ENCODE measurements around the gene INO80B.
"Not testable (repeated sequence)": the region's sequence is repeated elsewhere in the genome, so short reads cannot be mapped to it uniquely, and the experiment has no call there.

Gene INO80B
- total RNA-seq, result 0.70 to 1.4 reads per million in 2 donors

DNA sequence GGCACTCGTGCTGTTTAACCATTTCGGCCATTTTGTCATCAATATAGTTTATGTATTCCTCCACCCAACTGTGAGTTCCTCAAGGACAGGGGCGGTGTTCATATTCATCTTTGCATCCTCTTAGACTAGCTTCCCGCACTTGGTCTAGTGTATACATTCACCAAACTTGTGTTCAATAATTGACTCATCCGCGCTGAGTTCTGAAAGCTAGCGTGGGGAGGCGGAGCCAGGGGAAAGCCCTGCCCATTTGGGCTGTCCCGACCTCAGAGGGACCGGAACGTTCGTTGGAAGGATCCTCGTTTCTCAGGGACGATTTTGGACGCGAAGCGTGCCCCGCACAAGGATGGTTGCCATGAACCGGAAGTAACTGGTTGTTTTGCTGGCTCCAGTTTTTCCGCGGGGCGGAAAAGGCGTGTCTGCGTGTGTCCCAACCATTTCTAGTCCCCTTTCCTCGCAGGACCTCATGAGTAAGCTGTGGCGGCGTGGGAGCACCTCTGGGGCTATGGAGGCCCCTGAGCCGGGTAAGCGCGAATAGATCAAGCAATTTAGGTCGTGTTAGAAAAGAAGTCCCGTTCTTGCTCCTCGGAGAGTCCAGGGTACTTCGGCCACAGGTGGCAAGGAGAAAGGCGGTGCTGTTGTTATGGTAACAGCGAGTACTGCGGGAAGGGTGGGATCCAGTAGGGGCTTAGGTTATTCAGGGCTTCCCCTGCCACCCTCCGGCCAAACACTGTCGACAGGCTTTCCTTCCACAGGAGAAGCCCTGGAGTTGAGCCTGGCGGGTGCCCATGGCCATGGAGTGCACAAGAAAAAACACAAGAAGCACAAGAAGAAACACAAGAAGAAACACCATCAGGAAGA is at the start of gene INO80B:
Gene INO80B, plus strand, starts transcription at position 434 of the 858 bp plus-strand sequence. Its CDS starts 30 bp downstream, at position 464.
- DNase-seq, result peak; percentile 92

DNA sequence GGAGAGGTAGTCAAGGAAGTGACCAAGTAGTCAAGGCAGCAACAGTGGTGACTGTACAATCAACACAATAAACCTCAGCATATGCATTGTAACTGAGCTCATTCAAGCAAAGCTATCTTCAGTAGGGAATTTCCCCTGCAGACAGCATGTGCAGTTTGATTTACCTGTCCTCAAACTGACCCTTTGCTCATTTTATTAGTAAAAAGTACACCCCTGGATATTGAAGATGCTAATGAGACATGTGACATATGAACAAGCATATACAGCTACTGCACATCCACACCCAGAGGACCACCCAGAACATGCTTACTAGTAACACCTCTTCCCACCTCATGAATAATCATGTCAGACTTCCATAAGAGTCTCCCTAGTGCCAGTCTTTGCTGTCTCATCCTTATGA is 48.9 kb upstream of the INO80B start:
- no peak for DNase-seq

DNA sequence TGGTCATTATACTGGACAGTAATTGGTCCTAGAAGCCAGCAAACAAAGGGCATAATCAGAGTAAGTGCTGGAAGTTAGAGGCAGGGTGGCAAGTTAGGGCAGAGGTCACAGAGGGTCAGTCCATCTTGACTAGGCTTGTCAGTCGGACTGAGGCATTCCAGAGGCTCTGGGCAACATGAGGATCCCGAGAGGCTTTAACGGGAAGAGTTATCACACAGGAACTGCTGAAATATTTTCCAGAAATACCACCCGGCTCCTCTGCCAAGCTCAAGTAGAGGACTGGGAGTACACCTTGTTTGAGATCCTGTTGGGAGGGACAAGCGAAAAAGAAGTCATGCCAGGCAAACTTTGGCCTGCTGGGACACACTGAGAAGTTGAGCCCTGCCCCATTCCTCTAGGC is 47.2 kb upstream of the INO80B start:
- DNase-seq, result no peak

DNA sequence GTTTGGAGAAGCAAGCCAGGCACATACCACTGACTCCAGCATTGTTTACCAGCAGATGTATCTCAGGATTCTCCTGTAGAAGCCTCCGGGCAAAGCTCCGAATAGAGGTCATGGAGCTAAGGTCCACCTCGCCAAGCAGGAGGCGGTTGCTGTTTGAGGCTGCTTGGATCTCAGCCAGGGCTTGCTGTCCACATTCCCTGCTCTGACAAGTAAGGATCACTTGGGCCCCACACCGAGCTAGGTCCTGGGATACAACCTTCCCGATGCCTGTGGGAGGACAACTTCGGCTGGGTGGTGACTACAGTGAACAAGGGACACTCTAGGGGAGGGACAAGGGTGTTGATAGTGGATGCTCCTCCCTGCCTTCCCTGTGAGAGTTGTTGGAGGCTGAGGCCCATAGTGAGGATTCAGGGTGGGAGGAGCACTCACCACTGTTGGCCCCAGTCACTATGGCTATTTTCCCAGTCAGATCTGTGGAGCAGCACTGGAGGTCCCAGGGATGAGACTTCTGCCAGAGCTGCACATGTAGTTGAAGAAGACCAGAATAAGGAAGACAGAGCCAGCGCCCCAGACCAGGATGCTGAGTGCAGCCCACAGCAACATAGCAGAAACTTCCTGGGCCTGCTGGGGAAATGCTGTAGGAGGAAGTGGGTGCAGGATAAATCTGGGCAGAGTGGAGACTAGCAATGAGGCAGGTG is 41.7 kb upstream of the INO80B start:
- no peak for DNase-seq

DNA sequence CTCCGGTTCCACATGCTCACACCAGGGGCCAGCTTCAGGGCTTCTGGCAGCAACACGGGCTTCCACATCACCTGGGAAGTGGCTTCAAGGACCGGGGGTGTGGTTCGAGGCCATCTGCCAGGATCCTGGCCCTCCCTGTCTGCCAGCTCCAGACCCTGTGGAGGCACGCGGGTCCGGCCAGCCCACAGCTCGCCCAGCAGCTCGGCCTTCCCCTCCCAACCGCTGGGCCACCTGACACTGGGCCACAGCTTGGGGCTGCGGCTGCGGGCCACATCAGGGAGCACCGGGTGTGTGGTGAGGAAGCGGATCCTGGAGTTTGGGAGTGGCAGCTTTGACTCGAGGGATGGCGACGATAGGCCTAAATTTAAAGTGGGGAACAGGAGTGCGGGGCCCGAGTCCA is 40.4 kb upstream of the INO80B start:
- no peak for DNase-seq

DNA sequence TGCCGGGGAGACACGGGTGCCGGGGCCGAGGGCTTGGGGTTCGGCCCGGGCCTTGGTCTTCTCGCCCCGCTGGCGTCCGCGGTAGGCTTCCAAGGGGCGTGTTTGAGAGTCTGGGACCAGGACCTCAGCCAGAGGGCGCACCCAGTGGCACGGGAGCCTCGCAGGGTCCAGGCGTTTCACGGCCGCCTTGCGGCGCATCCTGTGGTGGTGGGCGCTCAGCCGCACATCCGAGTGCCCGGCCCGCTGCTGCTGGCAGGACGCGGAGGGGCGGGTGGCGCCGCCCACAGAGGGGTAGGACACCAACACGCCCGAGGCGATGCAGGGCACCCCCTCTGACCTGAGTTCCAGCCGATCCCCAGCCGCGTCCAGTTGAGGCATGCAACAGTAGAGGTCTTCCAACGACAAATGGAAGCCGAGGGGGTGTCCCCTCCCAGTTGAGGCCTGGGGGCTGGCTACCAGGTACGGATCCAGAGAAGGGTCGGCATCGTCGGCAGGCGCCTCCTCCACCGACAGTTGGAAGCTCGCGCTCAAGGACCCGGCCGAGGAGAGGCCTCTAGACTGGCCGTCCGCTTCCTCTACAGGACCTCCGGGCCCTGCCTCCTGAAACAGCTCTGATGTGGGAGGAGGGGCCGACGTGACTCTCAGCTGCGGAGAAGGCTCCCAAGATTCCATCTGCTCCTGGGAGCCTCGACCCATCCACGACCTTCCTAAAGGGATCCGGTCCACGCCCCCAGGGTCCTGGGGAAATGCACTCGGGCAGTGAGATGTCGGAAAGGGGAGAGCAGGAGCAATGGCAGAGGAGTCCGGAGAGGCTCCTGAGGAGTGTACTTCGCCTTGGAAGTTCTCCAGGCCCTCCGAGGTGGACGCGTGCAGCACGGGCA is 39.8 kb upstream of the INO80B start:
- no peak for DNase-seq

DNA sequence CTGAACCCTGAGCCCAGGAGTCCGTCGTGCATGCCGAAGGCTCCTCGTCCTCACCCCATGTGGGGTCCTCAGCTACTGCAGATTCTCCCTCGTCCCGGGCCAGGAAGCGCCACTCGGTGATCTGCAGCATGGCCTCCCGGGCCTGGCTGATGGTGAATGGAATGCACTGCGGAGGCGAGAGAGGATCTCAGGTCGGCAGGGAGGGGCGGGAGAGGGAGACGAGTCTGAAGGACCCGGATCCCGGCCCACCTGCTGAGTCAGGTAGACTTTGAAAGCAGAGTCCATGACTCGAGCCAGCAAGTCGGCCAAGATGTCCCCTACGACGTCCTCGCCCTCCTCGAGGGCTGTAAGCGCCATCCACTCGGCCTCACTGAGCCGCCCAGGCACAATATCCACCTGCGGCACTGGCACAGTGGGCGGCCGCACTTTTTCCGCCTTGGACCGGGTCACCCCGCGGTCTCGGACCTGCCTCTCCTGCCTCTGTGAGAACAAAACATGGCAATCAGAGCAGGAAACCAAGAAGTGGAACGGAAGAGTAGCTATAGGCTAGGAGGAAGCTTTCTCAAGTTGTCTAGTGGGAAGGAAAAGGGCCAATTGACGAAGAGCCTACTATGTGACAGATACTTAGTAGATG is 39.0 kb upstream of the INO80B start:
- DNase-seq, result no peak

DNA sequence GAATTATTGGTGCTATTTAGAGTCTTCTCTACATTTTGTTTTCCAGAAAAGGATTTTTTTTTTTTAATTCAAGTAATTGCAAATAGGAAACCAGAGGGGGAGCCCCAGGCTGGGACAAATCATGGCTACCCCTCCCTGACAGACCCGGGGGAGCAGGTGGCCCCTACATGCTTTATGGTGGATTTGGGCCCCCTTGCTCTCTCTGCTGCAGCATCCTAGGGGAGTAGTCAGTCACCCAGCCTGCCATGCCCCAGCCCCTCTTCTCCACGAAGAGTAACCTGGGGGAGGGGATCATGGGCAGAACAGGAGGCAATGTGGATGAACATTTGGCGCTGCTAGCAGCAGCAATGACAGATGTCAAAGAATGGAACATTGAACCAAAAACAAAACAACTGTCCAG is 38.1 kb upstream of the INO80B start:
- DNase-seq, result no peak

DNA sequence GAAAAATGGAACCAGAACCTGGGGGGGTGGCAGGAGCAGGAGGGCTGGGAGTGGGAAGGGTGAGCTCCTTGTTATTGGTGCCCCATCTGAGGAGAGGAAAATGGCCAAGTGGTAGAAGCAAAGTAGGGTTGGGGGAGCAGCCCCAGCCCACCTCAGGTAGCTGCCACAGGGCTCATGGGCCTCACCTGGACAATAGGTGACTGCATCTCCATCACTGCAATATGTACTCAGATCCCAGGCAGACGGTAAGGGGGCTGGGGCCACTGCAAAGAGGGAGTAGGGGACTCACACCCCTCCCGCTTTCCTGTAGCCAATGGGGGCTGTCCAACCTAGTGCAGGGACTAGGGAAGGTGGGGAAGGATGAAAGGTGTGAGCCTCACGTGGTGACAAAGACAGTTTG is 37.7 kb upstream of the INO80B start:
- DNase-seq, result no peak

DNA sequence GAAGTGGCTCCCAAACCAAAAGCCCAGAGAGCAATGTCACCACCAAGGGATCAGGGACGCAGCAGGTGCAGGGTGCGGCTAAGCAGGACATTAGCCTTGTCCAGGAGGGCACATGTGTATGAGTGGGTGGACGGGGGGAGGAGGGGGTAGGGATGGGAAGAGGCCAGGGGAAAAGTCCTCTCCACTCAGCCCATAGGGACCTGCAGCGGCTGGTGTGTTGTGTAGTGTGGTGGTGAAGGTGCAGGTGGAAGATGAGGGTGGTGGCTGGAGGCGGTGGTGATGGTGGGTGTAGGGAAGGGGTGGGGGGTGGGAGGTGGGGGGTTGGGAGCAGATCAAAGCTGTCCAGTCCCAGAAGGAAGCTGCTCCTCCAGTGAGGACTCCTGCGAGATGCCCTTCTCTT is 37.1 kb upstream of the INO80B start:
- DNase-seq, result no peak

DNA sequence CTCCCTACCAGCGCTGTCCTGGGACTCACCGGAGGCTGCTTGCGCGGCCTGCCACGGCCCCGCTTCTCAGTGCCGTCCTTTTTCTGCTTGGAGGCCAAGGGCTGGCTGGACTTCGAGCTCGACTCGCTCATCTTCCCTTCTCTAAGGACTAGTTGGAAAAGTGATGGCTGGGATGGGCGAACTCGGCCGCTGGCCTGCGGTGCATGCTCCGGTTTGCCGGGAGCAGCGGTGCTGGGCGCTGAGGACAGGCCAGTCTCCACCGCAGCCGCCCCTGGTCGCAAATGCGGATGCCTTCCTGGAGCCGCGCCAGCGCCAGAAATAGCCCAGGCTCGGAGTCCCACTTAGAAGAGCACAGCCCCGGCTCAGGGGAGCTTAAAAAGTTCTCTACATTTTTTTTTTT is 36.6 kb upstream of the INO80B start:
- DNase-seq, result no peak

DNA sequence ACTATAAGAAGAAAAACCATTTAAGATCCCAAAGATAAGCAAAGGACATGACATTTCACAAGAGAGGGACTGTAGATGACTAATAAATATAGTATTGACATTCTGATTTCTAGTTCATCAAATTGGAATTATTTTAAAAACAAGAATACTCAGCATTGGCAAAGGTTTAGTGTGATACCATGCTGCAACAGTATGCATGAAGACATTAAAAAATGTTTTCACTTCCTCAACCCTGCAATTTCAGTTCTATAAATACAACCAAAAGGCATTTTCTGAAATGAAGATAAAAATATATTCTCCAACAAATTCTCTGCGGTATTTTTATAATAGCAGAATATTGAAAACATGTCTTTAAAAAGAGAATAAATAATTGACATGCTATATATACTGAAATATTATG is 35.5 kb upstream of the INO80B start:
- DNase-seq, result no peak

DNA sequence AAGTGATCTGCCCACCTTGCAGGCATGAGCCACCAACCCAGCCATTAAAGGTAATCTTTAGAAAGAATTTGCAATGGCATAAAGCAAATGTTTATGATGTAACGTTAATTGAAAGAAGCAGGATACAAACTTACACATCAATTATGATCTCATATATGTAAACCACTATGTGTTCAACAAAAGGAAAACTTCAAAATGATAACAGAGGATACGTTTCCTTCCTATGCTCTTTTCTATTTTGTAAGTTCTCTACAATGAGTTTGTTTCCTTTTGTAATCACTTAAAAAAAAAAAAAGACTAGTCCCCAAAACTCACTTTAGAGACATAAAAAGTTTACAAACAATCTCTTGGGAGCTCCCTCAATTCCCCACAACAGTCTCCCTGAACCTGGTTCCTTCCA is 34.9 kb upstream of the INO80B start:
- DNase-seq, result no peak

DNA sequence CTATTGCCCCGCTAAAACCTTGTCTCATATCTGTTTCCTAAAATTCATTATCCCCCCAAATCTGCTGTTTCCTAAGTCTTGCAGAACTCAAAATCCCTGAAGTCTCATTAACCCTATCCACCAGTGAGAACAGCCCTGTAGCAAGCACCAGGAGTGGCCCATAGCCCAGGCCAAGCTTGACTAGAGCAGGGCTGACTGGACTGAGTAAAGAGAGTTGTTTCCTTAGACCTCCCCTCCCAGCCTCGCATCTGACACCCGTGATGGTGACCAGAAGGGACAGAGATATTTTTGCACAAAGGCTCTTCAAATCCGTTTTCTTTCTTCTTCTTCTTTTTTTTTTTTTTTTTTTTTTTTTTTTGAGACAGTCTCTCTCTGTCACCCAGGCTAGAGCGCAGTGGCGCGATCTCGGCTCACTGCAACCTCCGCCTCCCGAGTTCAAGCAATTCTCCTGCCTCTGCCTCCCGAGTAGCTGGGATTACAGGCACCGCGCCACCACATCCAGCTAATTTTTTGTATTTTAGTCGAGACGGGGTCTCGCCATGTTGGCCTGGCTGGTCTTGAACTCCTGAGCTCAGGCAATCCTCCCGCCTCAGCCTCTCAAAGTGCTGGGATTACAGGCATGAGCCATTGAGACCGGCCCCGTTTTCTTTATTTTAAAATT is 34.3 kb upstream of the INO80B start:
- DNase-seq, result not testable (repeated sequence)

DNA sequence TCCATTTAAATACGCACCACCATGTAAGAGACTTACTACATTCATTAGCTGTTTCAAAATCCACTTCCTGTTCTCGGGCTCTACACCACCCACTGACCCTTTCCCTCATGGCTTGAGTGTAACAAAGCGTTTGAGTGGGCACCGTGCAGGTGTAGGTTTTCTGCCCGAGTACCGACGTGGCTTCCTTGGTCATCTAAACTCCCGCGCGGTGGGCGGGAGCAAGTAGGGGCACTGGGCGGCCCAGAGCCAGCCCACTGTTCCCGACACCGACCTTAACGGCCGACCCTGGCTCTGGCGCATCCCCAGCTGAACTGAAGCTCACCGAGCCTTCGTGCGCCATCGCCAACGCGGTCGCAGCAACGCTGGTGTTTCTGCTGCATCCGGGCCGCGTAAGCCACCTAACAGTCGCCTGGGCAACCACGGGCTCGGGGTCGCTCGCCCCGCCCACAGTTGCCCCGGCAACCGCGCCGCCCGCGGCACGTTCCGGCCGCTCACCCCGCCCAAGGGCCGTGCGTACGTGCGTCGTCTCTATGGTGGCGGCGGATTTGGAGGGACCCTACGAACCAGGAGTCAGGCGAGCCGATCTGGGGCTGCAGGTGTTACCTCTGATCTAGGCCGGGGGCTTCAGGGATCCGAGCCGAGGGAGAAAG is 33.5 kb upstream of the INO80B start, which contains the start of the genes C2orf81 and WDR54:
Gene C2orf81, minus strand, starts transcription at position 399 of the 650 bp plus-strand sequence. Its CDS starts 59 bp downstream, at position 340.
Gene WDR54, plus strand, starts transcription at position 510 of the 650 bp plus-strand sequence. CDS start 424 bp downstream, outside the sequence.
- DNase-seq, result peak; percentile 85

DNA sequence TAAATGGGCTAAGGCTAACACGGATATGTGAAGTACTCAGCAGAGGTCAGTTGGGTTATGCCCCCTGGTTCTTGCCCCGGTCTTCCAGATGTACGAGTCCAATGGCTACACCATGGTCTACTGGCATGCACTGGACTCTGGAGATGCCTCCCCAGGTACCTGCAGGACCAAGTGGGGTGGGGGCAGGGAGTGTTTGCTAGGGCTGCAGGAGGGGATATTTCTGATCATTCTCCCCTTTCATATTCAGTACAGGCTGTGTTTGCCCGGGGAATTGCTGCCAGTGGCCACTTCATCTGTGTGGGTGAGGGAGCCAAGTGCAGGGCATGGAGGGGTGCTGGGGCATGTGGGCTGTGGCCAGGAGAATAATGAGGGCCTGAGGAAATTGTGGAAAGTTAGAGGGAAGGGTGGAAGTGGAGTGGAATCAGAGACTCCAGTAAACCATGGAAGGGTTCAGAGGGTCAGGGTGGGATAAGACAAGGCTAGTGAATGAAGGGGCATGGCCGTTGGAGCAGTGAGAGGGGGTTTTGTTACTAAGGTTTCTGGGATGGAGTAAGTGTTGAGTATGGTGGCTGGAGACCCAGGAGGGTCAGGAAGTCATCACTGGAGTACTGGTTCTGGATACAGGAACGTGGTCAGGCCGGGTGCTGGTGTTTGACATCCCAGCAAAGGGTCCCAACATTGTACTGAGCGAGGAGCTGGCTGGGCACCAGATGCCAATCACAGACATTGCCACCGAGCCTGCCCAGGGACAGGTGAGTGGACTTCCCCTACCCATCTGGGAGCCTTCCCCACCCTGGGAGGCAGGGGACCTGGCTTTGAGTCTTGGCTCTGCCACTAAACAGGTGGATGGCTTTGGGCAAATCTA is 31.4 kb upstream of the INO80B start:
- DNase-seq, result no peak

DNA sequence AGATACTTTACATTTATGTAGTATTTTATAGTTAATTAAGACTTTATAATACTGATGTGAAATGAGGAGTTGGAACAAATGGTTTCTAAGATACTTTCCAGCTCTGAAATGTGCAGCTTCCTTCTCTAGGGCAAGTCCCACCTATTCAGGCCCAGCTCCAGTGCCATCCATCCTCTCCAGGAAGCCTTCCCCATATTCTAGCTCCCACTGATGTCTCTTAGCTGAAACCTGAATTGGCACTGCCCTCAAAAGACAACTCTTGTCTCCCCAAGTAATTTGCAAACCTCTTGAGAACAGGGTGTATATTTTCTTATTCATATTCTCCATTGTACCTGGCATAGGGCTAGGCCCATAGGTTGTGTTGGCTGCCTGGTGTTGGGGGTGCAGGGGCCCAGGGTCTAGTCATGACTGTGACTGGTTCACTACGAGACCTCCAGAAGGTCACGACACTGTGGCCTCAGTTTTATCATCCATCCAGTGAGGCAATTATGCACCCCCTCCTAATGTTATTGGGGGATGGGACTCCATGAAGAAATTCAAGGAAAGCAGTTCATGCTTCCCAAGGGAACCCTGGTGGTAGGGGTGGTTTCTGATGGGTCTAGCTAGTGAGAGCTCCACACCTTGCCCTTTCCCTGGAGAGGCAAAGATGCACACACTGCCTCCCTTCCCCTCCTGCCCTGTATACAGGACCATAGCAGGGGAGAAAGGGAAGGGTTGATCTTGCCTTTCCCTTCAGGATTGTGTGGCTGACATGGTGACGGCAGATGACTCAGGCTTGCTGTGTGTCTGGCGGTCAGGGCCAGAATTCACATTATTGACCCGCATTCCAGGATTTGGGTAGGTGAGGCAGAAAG is 30.5 kb upstream of the INO80B start:
- no peak for DNase-seq

DNA sequence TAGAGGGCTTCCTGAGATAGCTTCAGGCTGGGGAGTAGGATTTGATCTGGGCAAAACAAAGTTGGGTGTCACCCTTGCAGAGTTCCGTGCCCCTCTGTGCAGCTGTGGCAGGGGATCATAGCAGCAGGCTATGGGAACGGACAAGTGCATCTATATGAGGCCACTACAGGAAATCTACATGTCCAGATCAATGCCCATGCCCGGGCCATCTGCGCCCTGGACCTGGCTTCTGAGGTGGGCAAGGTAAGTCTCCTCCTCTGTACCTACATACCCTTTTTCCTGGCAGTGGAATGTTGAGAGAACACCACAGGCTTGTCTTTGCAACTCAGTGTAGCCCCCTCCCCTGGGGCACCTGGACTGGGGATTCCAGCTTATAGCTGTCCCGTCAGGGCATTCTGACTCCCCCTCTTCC is 29.9 kb upstream of the INO80B start:
- DNase-seq, result no peak

DNA sequence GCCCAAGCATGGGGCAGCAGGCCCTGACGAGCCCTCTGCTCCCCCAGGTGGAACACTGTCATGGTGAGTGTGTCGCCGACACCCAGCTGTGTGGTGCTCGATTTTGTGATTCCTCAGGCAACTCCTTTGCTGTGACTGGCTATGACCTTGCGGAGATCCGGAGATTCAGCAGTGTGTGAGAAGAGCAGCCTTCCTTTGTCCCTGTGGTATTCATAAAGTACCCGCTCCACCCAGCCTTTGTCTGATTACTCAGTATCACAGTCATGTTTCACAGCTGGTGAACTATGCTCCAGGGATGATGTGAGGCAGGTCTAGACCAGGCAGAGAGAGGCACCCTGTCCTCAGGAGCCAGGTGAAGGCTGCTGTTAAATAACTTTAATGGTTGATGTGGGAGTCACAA is 29.4 kb upstream of the INO80B start:
- no peak for DNase-seq
